Activated naive CD4-positive, alpha-beta T cell treated with anti-CD3 and anti-CD28 coated beads for 36 hours (primary cell): ENCODE results near the gene PLXNB1. TPM values are rescaled to one million over a fixed set of nuclear protein-coding genes. Genes with fewer than 3 reads are reported as not detected.
"Not testable (repeated sequence)": the region's sequence is repeated elsewhere in the genome, so short reads cannot be mapped to it uniquely, and the experiment has no call there.

Experiments
- CTCF ChIA-PET: fragments of 350-600 bp; sonication (Branson Sonifier 250); formaldehyde crosslinking; loops from one replicate; lab custom pipeline; 2021; ENCODE audit warnings: antibody characterized with exemption; lab: Charles Lee
- DNase-seq: peaks from one replicate; pipeline ENCODE4 v3.0.0-alpha.2; 2020
- H3K27ac Mint-ChIP-seq: one replicate; pipeline ENCODE4 v1.8.0; 2021; ENCODE audit warnings: mild to moderate bottlenecking, mixed read lengths
- H3K27me3 Mint-ChIP-seq: one replicate; pipeline ENCODE4 v1.8.0; 2021; ENCODE audit warnings: low read depth, mixed read lengths
- H3K36me3 Mint-ChIP-seq: one replicate; pipeline ENCODE4 v1.8.0; 2021; ENCODE audit warnings: low read depth, mixed read lengths
- H3K4me1 Mint-ChIP-seq: one replicate; pipeline ENCODE4 v1.8.0; 2021; ENCODE audit warnings: low read depth, mixed read lengths
- H3K4me3 Mint-ChIP-seq: one replicate; pipeline ENCODE4 v1.8.0; 2021; ENCODE audit warnings: mild to moderate bottlenecking, moderate library complexity, mixed read lengths
- H3K9me3 Mint-ChIP-seq: one replicate; pipeline ENCODE4 v1.8.0; 2021; ENCODE audit warnings: mixed read lengths
- intact Hi-C: fragments of 100-400 bp; cut with micrococcal nuclease; formaldehyde crosslinking; loops from one replicate; pipeline ENCODE4 v1.15.1; 2023
- total RNA-seq, 2 experiments: library from RNA; stranded (reverse); gene quantifications; one replicate each; pipeline ENCODE4 v1.2.3, GENCODE V29; 2021

The PLXNB1 gene
- total RNA-seq, 2 experiments from 2014 or later, result 1.5 to 2.0 TPM

GRCh38 chr3:48407542-48408099, 22.3 kb downstream of the PLXNB1 start:
- peak; percentile 2 for DNase-seq
- intact Hi-C loops, result no loop called here
- no peaks in the 10 kb centered on the region for H3K9me3 Mint-ChIP-seq
- CTCF ChIA-PET, result interaction anchor here (0.6 to 11.9 kb wide), 7 partner anchors 15 to 192 kb away, joined by 3 to 162 read pairs (median 4); no protein-coding TSS in a partner anchor
- H3K4me1 Mint-ChIP-seq, result no peaks in the 10 kb centered on the region
- no peak overlapping the region for H3K4me3 Mint-ChIP-seq
- H3K27ac Mint-ChIP-seq, result no peak overlapping the region
- no peaks in the 10 kb centered on the region for H3K36me3 Mint-ChIP-seq
- no peaks in the 10 kb centered on the region for H3K27me3 Mint-ChIP-seq

- no peaks in the 10 kb centered on the region for H3K9me3 Mint-ChIP-seq
- H3K4me3 Mint-ChIP-seq, result no peak overlapping the region
- H3K36me3 Mint-ChIP-seq, result no peaks in the 10 kb centered on the region
- peak; percentile 3 for DNase-seq
- no peak overlapping the region for H3K27ac Mint-ChIP-seq
- no peaks in the 10 kb centered on the region for H3K4me1 Mint-ChIP-seq
- intact Hi-C loops, result no loop called here
- CTCF ChIA-PET, result interaction anchor here (0.6 to 11.9 kb wide), 4 partner anchors 14 to 127 kb away, joined by 3 to 162 read pairs (median 4); no protein-coding TSS in a partner anchor
- H3K27me3 Mint-ChIP-seq, result no peaks in the 10 kb centered on the region
Measured at GRCh38 chr3:48406443-48407431, 23.1 kb downstream of the PLXNB1 start.

- CTCF ChIA-PET, result interaction anchor here (11.9 kb wide), 1 partner anchor 31 kb away, joined by 162 read pairs; no protein-coding TSS in a partner anchor
- no peaks in the 10 kb centered on the region for H3K4me1 Mint-ChIP-seq
- H3K9me3 Mint-ChIP-seq, result no peaks in the 10 kb centered on the region
- DNase-seq, result no peak
- H3K4me3 Mint-ChIP-seq, result no peak overlapping the region
- no peak overlapping the region for H3K27ac Mint-ChIP-seq
- no peaks in the 10 kb centered on the region for H3K36me3 Mint-ChIP-seq
- H3K27me3 Mint-ChIP-seq, result no peaks in the 10 kb centered on the region
- intact Hi-C loops, result no loop called here
Measured at GRCh38 chr3:48405971-48406370, 23.9 kb downstream of the PLXNB1 start.

GRCh38 chr3:48405343-48405881, 24.5 kb downstream of the PLXNB1 start:
- no peaks in the 10 kb centered on the region for H3K27me3 Mint-ChIP-seq
- H3K4me1 Mint-ChIP-seq, result no peaks in the 10 kb centered on the region
- no peaks in the 10 kb centered on the region for H3K36me3 Mint-ChIP-seq
- no peaks in the 10 kb centered on the region for H3K9me3 Mint-ChIP-seq
- no peak for DNase-seq
- no peak overlapping the region for H3K27ac Mint-ChIP-seq
- H3K4me3 Mint-ChIP-seq, result no peak overlapping the region
- intact Hi-C loops, result no loop called here
- CTCF ChIA-PET, result interaction anchor here (0.6 to 11.9 kb wide), 2 partner anchors 31 to 71 kb away, joined by 3 to 162 read pairs; no protein-coding TSS in a partner anchor

- H3K4me3 Mint-ChIP-seq, result no peak overlapping the region
- CTCF ChIA-PET, result interaction anchor here (0.6 to 11.9 kb wide), 3 partner anchors 32 to 173 kb away, joined by 3 to 162 read pairs (median 3); no protein-coding TSS in a partner anchor
- intact Hi-C loops, result no loop called here
- no peaks in the 10 kb centered on the region for H3K4me1 Mint-ChIP-seq
- no peak overlapping the region for H3K27ac Mint-ChIP-seq
- DNase-seq, result no peak
- no peaks in the 10 kb centered on the region for H3K9me3 Mint-ChIP-seq
- H3K27me3 Mint-ChIP-seq, result no peaks in the 10 kb centered on the region
- H3K36me3 Mint-ChIP-seq, result no peaks in the 10 kb centered on the region
Measured at GRCh38 chr3:48404440-48405342, 25.2 kb downstream of the PLXNB1 start.

GRCh38 chr3:48403533-48404439, 26.1 kb downstream of the PLXNB1 start:
- H3K36me3 Mint-ChIP-seq, result no peaks in the 10 kb centered on the region
- no peaks in the 10 kb centered on the region for H3K9me3 Mint-ChIP-seq
- no peak overlapping the region for H3K4me3 Mint-ChIP-seq
- H3K27me3 Mint-ChIP-seq, result no peaks in the 10 kb centered on the region
- CTCF ChIA-PET, result interaction anchor here (0.8 to 11.9 kb wide), 5 partner anchors 33 to 209 kb away, joined by 3 to 162 read pairs (median 3); no protein-coding TSS in a partner anchor
- H3K4me1 Mint-ChIP-seq, result no peaks in the 10 kb centered on the region
- no peak overlapping the region for H3K27ac Mint-ChIP-seq
- intact Hi-C loops, result no loop called here
- no peak for DNase-seq

- Mint-ChIP-seq H3K4me3 (no peak overlapping the region), H3K36me3 (no peaks in the 10 kb centered on the region), H3K27ac (no peak overlapping the region), H3K27me3 (no peaks in the 10 kb centered on the region), H3K4me1 (no peaks in the 10 kb centered on the region), H3K9me3 (no peaks in the 10 kb centered on the region)
- DNase-seq, result no peak
- intact Hi-C loops, result no loop called here
- CTCF ChIA-PET, result interaction anchor here (0.7 to 11.9 kb wide), 6 partner anchors 30 to 208 kb away, joined by 3 to 162 read pairs (median 34); partner anchors contain the start of gene PFKFB4
Measured at GRCh38 chr3:48402907-48403306, 27.0 kb downstream of the PLXNB1 start.

GRCh38 chr3:48402281-48402732, 27.6 kb downstream of the PLXNB1 start:
- no peak for DNase-seq
- Mint-ChIP-seq H3K4me1 (no peaks in the 10 kb centered on the region), H3K9me3 (no peaks in the 10 kb centered on the region), H3K27me3 (no peaks in the 10 kb centered on the region), H3K36me3 (no peaks in the 10 kb centered on the region), H3K4me3 (no peak overlapping the region), H3K27ac (no peak overlapping the region)
- intact Hi-C loops, result no loop called here
- CTCF ChIA-PET, result interaction anchor here (0.6 to 11.9 kb wide), 10 partner anchors 16 to 525 kb away, joined by 3 to 162 read pairs (median 4); partner anchors contain the start of gene PFKFB4

- H3K4me1 Mint-ChIP-seq, DNase-seq, H3K27ac Mint-ChIP-seq, H3K9me3 Mint-ChIP-seq, H3K36me3 Mint-ChIP-seq, H3K27me3 Mint-ChIP-seq, H3K4me3 Mint-ChIP-seq: not testable (repeated sequence)
- intact Hi-C loops, result loop anchor here (1.0 to 2.0 kb wide), 6 partner anchors 35 to 285 kb away; partner anchors contain the start of gene UQCRC1
- CTCF ChIA-PET, result interaction anchor here (0.6 to 11.9 kb wide), 40 partner anchors 10 to 524 kb away, joined by 3 to 162 read pairs (median 5); partner anchors contain the start of genes ATRIP, CCDC51, FBXW12 and NCKIPSD
Measured at GRCh38 chr3:48401434-48401901, 28.4 kb downstream of the PLXNB1 start.

GRCh38 chr3:48400824-48401433, 29.0 kb downstream of the PLXNB1 start:
- no peaks in the 10 kb centered on the region for H3K9me3 Mint-ChIP-seq
- H3K27ac Mint-ChIP-seq, result no peak overlapping the region
- no peaks in the 10 kb centered on the region for H3K36me3 Mint-ChIP-seq
- H3K27me3 Mint-ChIP-seq, result peaks cover under 1% of the 10 kb centered on the region
- intact Hi-C loops, result loop anchor here (1.0 to 2.0 kb wide), 6 partner anchors 35 to 286 kb away; partner anchors contain the start of gene UQCRC1
- peak; percentile 77 for DNase-seq
- no peak overlapping the region for H3K4me3 Mint-ChIP-seq
- CTCF ChIA-PET, result interaction anchor here (0.5 to 11.9 kb wide), 50 partner anchors 9 to 339 kb away, joined by 3 to 162 read pairs (median 5); partner anchors contain the start of genes ATRIP, CCDC51, FBXW12 and NCKIPSD
- no peaks in the 10 kb centered on the region for H3K4me1 Mint-ChIP-seq
